Effector memory CD8-positive, alpha-beta T cell (primary cell): ENCODE measurements around the gene OR2L2.

Experiments used
- ATAC-seq: fragments of 150-1000 bp; cut with Tn5 transposase; replicated peaks from 2 replicates; pipeline ENCODE4 v1.10.0; 2021; ENCODE audit warnings: mild to moderate bottlenecking, moderate library complexity
- DNase-seq, 3 experiments: peaks; one replicate each; pipeline ENCODE4 v3.0.0; 2021
- H3K27ac Mint-ChIP-seq, 2 donors: one replicate each; pipeline ENCODE4 v1.8.0; 2022; ENCODE audit warnings: mild to moderate bottlenecking in 2 of 2, mixed read lengths in 2 of 2, moderate library complexity in 2 of 2
- H3K27me3 Mint-ChIP-seq, 2 donors: one replicate each; pipeline ENCODE4 v1.8.0; 2022; ENCODE audit warnings: mixed read lengths in 2 of 2
- H3K36me3 Mint-ChIP-seq: one replicate; pipeline ENCODE4 v1.8.0; 2022; ENCODE audit warnings: mild to moderate bottlenecking, moderate library complexity, mixed read lengths; ENCODE audit not compliant: insufficient read depth
- H3K4me1 Mint-ChIP-seq, 2 donors: one replicate each; pipeline ENCODE4 v1.8.0; 2022; ENCODE audit warnings: low read depth in 2 of 2, mixed read lengths in 2 of 2
- H3K4me3 Mint-ChIP-seq, 2 donors: one replicate each; pipeline ENCODE4 v1.8.0; 2022; ENCODE audit warnings: mild to moderate bottlenecking in 2 of 2, mixed read lengths in 2 of 2, moderate library complexity in 2 of 2
- H3K9me3 Mint-ChIP-seq, 2 donors: one replicate each; pipeline ENCODE4 v1.8.0; 2022; ENCODE audit warnings: mixed read lengths in 2 of 2
- total RNA-seq, 9 experiments: gene quantifications; one replicate each; lab custom pipeline; 2026; lab: John Stamatoyannopoulos, UW

The OR2L2 gene
- total RNA-seq: 0 to 0.06 (median 0) reads per million in 9 experiments

- DNase-seq (no peak), ATAC-seq (no peak)
- Mint-ChIP-seq H3K4me3 (no peak within 1 kb of the TSS), H3K27ac (no peak within 1 kb of the TSS), H3K4me1 (no peaks in the 10 kb centered on the region), H3K36me3 (no peaks in the 10 kb centered on the region), H3K27me3 (no peaks in the 10 kb centered on the region), H3K9me3 (peaks cover 8 to 14% of the 10 kb centered on the region in 2 donors)
Measured at GRCh38 chr1:248029770-248030169, at the start of gene OR2L2. OR2L2 (plus strand) TSS chr1:248030070; CDS start chr1:248038268, 8,198 bp downstream.

DNA sequence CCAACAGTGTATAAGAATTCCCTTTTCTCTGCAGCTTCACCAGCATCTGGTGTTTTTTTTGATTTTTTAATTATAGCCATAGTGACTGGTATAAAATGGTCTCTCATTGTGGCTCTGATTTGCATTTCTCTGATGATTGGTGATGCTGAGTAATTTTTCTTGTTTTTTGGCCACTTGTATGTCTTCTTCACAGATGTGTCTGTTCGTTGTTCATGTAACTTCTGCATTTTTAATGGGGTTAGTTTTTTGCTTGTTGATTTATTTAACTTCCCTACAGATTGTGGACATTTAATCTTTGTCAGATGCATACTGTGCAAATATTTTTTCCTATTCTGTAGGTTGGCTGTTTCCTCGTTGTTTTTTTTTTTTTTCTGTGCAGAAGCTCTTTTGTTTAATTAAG, 36.9 kb upstream of the OR2L2 start:
- no peak for DNase-seq
- H3K9me3 Mint-ChIP-seq: peaks cover 12 to 22% of the 10 kb centered on the region in 2 donors
- H3K4me1 Mint-ChIP-seq: no peaks in the 10 kb centered on the region
- H3K36me3 Mint-ChIP-seq: no peaks in the 10 kb centered on the region
- no peaks in the 10 kb centered on the region for H3K27me3 Mint-ChIP-seq
- no peak overlapping the region for H3K4me3 Mint-ChIP-seq
- H3K27ac Mint-ChIP-seq: no peak overlapping the region
- no peak for ATAC-seq

DNA sequence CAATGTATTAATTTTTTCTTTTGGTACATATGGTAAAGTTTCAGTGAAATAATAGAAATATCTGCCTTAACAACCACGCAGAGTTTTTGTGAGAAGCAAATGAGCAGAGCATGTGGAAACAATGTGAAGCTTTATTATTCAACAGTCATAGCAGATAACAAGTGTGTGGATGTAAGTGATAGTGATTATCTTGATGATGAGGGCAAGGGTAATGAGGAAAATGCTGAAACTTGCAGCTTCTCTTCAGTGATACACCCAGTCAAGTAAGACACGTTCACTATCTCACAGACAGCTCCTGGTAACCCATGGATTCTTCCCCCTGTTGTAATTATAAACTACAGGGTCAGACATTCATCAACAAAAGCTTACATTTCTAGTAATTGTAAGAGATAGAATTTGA, 31.1 kb upstream of the OR2L2 start:
- H3K27me3 Mint-ChIP-seq: no peaks in the 10 kb centered on the region
- peaks cover 14 to 18% of the 10 kb centered on the region in 2 donors for H3K9me3 Mint-ChIP-seq

DNA sequence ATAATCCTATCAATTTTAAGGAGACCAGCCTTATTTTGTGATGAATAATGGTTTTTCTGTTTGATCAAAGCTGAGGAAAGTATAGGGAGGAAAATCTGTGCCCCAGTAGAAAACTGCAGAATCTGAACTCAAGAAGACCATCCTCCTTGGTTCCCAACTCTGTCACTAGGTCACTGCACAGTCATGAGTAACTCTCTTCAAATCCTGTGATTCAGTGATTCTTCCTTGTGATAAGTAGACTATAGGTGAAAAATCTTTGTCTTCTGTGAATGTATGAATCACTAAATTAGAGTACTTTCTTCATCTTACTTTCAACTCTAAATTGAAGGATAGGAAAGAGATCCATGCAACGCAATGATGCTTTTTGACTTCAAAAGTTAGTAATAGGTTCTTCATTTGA, 29.7 kb upstream of the OR2L2 start:
- H3K27me3 Mint-ChIP-seq: no peaks in the 10 kb centered on the region
- H3K36me3 Mint-ChIP-seq: no peaks in the 10 kb centered on the region
- no peak overlapping the region for H3K27ac Mint-ChIP-seq
- no peak for ATAC-seq
- no peaks in the 10 kb centered on the region for H3K4me1 Mint-ChIP-seq
- no peak overlapping the region for H3K4me3 Mint-ChIP-seq
- H3K9me3 Mint-ChIP-seq: peaks cover 13 to 15% of the 10 kb centered on the region in 2 donors
- no peak for DNase-seq

More for the DNA sequence above, 31.1 kb upstream of the OR2L2 start:
- Mint-ChIP-seq H3K4me1 (no peaks in the 10 kb centered on the region), H3K36me3 (no peaks in the 10 kb centered on the region), H3K4me3 (no peak overlapping the region), H3K27ac (no peak overlapping the region)
- DNase-seq: no peak
- no peak for ATAC-seq

DNA sequence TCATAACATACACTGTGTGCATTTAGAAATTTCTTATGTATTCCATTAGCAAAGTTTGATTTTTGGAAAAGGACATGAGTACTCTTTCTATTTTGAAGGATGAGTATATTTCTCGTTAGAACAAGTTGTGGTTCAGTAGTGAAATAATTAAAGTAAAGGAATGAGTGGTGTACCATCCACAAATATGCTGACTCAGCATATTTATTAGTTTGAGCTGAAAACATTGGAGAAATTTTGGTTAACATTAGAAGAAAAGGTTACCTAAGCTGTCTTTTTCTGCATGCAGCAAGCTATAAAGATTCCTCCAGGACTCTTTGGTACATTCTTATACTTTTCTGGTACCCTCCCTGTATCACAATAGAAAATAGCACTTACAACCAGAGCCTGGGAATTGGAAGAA, 22.1 kb upstream of the OR2L2 start:
- ATAC-seq: no peak
- H3K27me3 Mint-ChIP-seq: no peaks in the 10 kb centered on the region
- H3K4me3 Mint-ChIP-seq: no peak overlapping the region
- no peaks in the 10 kb centered on the region for H3K4me1 Mint-ChIP-seq
- H3K9me3 Mint-ChIP-seq: peaks cover 21 to 33% of the 10 kb centered on the region in 2 donors
- no peaks in the 10 kb centered on the region for H3K36me3 Mint-ChIP-seq
- H3K27ac Mint-ChIP-seq: no peak overlapping the region
- DNase-seq: no peak

DNA sequence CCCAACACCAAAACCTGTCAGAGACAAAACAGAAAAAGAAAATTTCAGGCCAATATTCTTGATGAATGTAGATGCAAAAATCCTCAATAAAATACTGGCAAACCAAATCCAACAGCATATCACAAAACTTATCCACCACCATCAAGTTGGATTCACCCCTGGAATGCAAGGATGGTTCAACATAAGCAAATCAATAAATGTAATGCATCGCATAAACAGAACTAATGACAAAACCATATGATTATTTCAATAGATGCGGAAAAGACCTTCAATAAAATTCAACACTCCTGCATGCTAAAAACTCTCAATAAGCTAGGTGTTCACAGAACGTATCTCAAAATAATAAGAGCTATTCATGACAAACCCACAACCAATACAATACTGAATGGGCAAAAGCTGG, 20.2 kb upstream of the OR2L2 start:
- Mint-ChIP-seq H3K4me3 (no peak overlapping the region), H3K9me3 (peaks cover 12 to 26% of the 10 kb centered on the region in 2 donors), H3K27ac (no peak overlapping the region)

GRCh38 chr1:248013229-248013710, 16.6 kb upstream of the OR2L2 start, which contains the start of gene OR2L5:
OR2L5 (plus strand) TSS chr1:248013660; CDS start chr1:248021948, 8,288 bp downstream.
- DNase-seq (no peak), ATAC-seq (no peak)
- no peaks in the 10 kb centered on the region for H3K36me3 Mint-ChIP-seq
- no peaks in the 10 kb centered on the region for H3K4me1 Mint-ChIP-seq
- H3K4me3 Mint-ChIP-seq: no peak within 1 kb of the TSS
- H3K27ac Mint-ChIP-seq: no peak within 1 kb of the TSS
- H3K9me3 Mint-ChIP-seq: peaks cover 12 to 26% of the 10 kb centered on the region in 2 donors
- H3K27me3 Mint-ChIP-seq: no peaks in the 10 kb centered on the region

More for the DNA sequence above, 20.2 kb upstream of the OR2L2 start:
- Mint-ChIP-seq H3K4me1 (no peaks in the 10 kb centered on the region), H3K36me3 (no peaks in the 10 kb centered on the region), H3K27me3 (no peaks in the 10 kb centered on the region)
- DNase-seq (no peak), ATAC-seq (no peak)

GRCh38 chr1:248015803-248016202, 14.1 kb upstream of the OR2L2 start:
- DNase-seq: no peak
- H3K9me3 Mint-ChIP-seq: peaks cover 3 to 8% of the 10 kb centered on the region in 2 donors
- no peak overlapping the region for H3K27ac Mint-ChIP-seq
- H3K27me3 Mint-ChIP-seq: no peaks in the 10 kb centered on the region
- no peaks in the 10 kb centered on the region for H3K36me3 Mint-ChIP-seq
- no peak overlapping the region for H3K4me3 Mint-ChIP-seq
- no peak for ATAC-seq
- no peaks in the 10 kb centered on the region for H3K4me1 Mint-ChIP-seq

- Mint-ChIP-seq H3K4me3 (no peak overlapping the region), H3K36me3 (no peaks in the 10 kb centered on the region), H3K4me1 (no peaks in the 10 kb centered on the region), H3K9me3 (peaks cover 0 to 14% of the 10 kb centered on the region in 2 donors), H3K27ac (no peak overlapping the region), H3K27me3 (no peaks in the 10 kb centered on the region)
- DNase-seq (no peak), ATAC-seq (no peak)
Measured at GRCh38 chr1:248045209-248045608, 15.3 kb downstream of the OR2L2 start.

GRCh38 chr1:248046536-248046935, 16.7 kb downstream of the OR2L2 start, which contains the start of gene OR2L3:
OR2L3 (plus strand) TSS chr1:248046836; CDS start chr1:248060682, 13,846 bp downstream.
- DNase-seq: no peak
- Mint-ChIP-seq H3K4me1 (no peaks in the 10 kb centered on the region), H3K27me3 (no peaks in the 10 kb centered on the region), H3K9me3 (peaks cover 0 to 11% of the 10 kb centered on the region in 2 donors), H3K36me3 (no peaks in the 10 kb centered on the region), H3K27ac (no peak within 1 kb of the TSS), H3K4me3 (no peak within 1 kb of the TSS)
- ATAC-seq: no peak

DNA sequence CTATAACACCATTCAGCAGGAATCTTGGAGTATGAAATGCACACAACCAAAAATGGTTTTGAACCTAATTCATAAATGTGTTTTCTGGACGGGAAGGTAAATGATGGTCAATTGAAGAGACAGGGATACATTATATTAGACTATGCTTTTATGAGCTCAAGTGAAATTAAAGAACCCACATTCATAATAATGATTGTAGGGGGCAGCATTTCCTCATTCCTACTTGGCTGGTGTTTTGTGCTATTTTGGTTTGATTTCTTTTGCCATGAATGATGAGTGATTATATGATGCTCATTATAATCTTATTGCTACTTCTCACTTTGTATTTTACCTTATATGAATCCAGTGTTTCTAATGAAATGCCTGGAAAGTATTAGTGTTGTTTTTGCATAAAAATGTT, 17.1 kb downstream of the OR2L2 start:
- no peak for DNase-seq
- ATAC-seq: no peak
- Mint-ChIP-seq H3K36me3 (no peaks in the 10 kb centered on the region), H3K27ac (no peak overlapping the region), H3K9me3 (peaks cover 0 to 11% of the 10 kb centered on the region in 2 donors), H3K27me3 (no peaks in the 10 kb centered on the region), H3K4me1 (no peaks in the 10 kb centered on the region), H3K4me3 (no peak overlapping the region)

DNA sequence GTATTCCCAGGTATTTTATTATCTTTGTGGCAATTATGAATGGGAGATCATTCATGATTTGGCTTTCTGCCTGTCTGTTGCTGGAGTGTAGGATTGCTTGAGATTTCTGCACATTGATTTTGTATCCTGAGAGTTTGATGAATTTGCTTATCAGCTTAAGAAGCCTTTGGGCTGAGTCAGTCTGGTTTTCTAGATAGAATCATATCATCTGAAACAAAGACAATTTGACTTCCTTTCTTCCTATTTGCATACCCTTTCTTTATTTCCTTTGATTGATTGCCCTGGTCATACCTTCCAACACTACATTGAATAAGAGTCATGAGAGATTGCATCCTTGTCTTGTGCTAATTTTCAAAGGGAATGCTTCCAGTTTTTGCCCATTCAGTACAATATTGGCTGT, 24.8 kb downstream of the OR2L2 start:
- no peak for ATAC-seq
- no peak overlapping the region for H3K27ac Mint-ChIP-seq
- no peak for DNase-seq
- no peaks in the 10 kb centered on the region for H3K4me1 Mint-ChIP-seq
- H3K4me3 Mint-ChIP-seq: no peak overlapping the region
- peaks cover 8 to 11% of the 10 kb centered on the region in 2 donors for H3K9me3 Mint-ChIP-seq
- H3K36me3 Mint-ChIP-seq: no peaks in the 10 kb centered on the region
- no peaks in the 10 kb centered on the region for H3K27me3 Mint-ChIP-seq

- no peaks in the 10 kb centered on the region for H3K27me3 Mint-ChIP-seq
- no peak for DNase-seq
- no peak for ATAC-seq
Measured at GRCh38 chr1:248055261-248055660, 25.4 kb downstream of the OR2L2 start.

GRCh38 chr1:248065071-248065470, 35.2 kb downstream of the OR2L2 start:
- no peaks in the 10 kb centered on the region for H3K4me1 Mint-ChIP-seq
- no peak for ATAC-seq

More at GRCh38 chr1:248055261-248055660, 25.4 kb downstream of the OR2L2 start:
- no peak overlapping the region for H3K4me3 Mint-ChIP-seq
- no peaks in the 10 kb centered on the region for H3K36me3 Mint-ChIP-seq
- no peaks in the 10 kb centered on the region for H3K4me1 Mint-ChIP-seq
- peaks cover 8 to 11% of the 10 kb centered on the region in 2 donors for H3K9me3 Mint-ChIP-seq
- H3K27ac Mint-ChIP-seq: no peak overlapping the region

More at GRCh38 chr1:248065071-248065470, 35.2 kb downstream of the OR2L2 start:
- no peak for DNase-seq
- no peak overlapping the region for H3K4me3 Mint-ChIP-seq
- no peak overlapping the region for H3K27ac Mint-ChIP-seq
- H3K27me3 Mint-ChIP-seq: no peaks in the 10 kb centered on the region
- H3K36me3 Mint-ChIP-seq: no peaks in the 10 kb centered on the region
- peaks cover 3 to 7% of the 10 kb centered on the region in 2 donors for H3K9me3 Mint-ChIP-seq
